Left colon (tissue), 2 donors: ENCODE results near the gene C5orf47. TPM values are rescaled to one million over a fixed set of nuclear protein-coding genes. Genes with fewer than 3 reads are reported as not detected.

Experiments
- ATAC-seq: fragments of 200-7000 bp; cut with Tn5 transposase; one replicate; pipeline ENCODE4 v1.9.1; 2020; ENCODE audit warnings: mild to moderate bottlenecking, moderate library complexity
- DNase-seq, 2 donors: peaks; one replicate each; pipeline ENCODE4 v3.0.0-alpha.2; 2020
- intact Hi-C, 2 donors: fragments of 100-400 bp; cut with DNase I in 1 of 2; cut with micrococcal nuclease in 1 of 2; formaldehyde crosslinking; loops; one replicate each; pipeline versions ENCODE4 v1.11.2 to v1.14.0; 2022; cut with DNase I, micrococcal nuclease
- long read RNA-seq: library from polyadenylated mRNA; unstranded; transcript quantifications from one replicate; pipeline ENCODE4 v2.0.0, GENCODE V29; 2021
- total RNA-seq, 2 donors: library from RNA; stranded (reverse); fragmentation: NEBNext Ultra II Directional; extraction: Animal tissue kit (Norgen Biotek cat#: 25700); gene quantifications; one replicate each; pipeline ENCODE4 v1.2.1, GENCODE V29; 2021
- donor health status: DM: no; HTN: no; CAD: no.
- donor health status: DM: yes; HTN: yes; CAD: no.

Gene C5orf47, protein sequence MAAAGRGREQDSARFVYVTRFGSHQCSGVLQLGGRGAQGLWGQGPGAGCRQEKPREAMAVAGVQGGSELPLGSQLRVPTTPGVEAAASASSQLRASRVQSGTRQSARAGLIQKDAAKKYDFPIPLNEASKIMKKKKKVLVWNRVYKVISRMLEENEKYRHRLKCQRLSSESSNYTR
- not detected for total RNA-seq
- long read RNA-seq: 0 reads

- intact Hi-C loops: no loop called here
- ATAC-seq (no peak), DNase-seq (no peak)
Measured at GRCh38 chr5:173988554-173989431, at the start of gene C5orf47. Gene C5orf47 (plus strand): TSS chr5:173989170. CDS start chr5:173989264, 94 bp downstream.

GRCh38 chr5:173940269-173940668, 48.7 kb upstream of the C5orf47 start:
- DNase-seq (no peak), ATAC-seq (no peak)
- intact Hi-C loops: no loop called here

GRCh38 chr5:173941102-173941501, 47.9 kb upstream of the C5orf47 start:
- ATAC-seq: no peak
- DNase-seq: no peak
- intact Hi-C loops: no loop called here

- intact Hi-C loops: no loop called here
- DNase-seq (no peak), ATAC-seq (peak; percentile 28)
Measured at GRCh38 chr5:173941758-173942401, 47.1 kb upstream of the C5orf47 start.

- intact Hi-C loops: no loop called here
- no peak for DNase-seq
Measured at GRCh38 chr5:173944511-173944910, 44.5 kb upstream of the C5orf47 start.

GRCh38 chr5:173945160-173945559, 43.8 kb upstream of the C5orf47 start:
- intact Hi-C loops: no loop called here
- ATAC-seq: no peak
- DNase-seq: no peak

More at GRCh38 chr5:173944511-173944910, 44.5 kb upstream of the C5orf47 start:
- ATAC-seq: no peak

DNA sequence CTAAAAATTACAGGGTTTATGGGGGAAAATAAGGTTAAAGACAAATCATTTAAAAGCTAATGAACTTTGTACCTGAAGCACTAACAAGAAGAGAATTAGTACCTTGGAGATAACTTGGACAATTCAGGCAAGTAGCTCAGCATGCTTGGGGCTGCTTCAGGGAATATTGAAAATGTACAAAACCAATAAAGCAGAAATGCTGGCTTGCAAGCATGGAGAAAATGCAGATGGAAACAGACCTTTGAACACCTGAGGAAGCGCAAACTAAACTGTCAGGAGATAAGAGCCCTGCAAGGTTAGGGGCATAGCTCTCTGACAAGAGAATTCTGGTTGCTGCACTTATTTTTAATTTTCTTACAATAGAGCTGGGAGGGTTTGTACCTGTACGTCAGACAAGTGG, 42.6 kb upstream of the C5orf47 start:
- peak; percentile 52 for ATAC-seq
- DNase-seq: no peak
- intact Hi-C loops: no loop called here

GRCh38 chr5:173950829-173951228, 38.1 kb upstream of the C5orf47 start:
- ATAC-seq: no peak

DNA sequence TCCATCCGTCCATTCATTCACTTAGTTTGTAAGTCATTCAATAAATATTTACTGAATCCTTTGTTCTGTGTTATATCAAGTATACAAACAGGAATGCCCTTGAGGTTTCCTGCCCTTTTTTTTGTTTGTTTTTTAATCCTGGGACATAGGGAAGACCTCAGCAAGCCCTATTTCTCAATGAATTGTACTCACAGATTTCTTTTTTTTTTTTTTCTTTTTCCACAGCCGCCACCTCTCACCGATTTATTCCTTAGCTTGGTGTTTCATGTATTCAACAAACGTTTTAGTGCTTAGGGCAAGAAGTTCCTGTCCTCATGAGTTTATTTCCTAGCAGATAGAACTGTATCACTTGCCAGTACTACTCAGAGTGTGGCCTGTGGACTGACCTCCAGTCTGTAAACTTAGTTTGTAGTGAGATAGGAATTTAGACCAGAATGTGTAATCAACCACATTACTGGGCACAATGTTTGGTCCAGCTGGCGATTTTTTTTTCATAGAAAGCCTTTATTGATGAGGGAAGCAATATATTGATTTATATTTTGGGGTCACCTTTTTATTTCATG, 35.4 kb upstream of the C5orf47 start:
- no peak for DNase-seq
- intact Hi-C loops: no loop called here
- ATAC-seq: no peak

More at GRCh38 chr5:173950829-173951228, 38.1 kb upstream of the C5orf47 start:
- no peak for DNase-seq
- intact Hi-C loops: no loop called here

- no peak for DNase-seq
- no peak for ATAC-seq
- intact Hi-C loops: no loop called here
Measured at GRCh38 chr5:173954671-173955521, 34.1 kb upstream of the C5orf47 start.

DNA sequence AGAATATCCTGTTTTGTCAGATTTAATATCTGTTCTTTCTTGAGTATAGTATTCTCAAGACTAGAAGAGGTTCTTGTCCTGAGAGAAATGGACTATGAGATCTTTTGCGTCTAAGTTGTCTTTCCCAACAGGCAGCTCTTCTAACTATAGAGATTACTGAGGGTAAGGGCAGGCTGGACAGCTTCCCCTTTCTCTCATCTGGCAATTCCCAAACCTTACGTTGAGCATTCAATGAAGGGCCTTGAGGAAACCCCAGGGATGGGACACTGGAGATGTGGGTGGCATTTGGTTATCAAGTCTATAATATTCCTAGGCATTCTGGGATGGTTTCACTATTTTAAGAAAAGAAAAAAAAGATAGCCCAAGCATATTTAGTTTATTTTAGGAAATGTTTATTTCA, 28.0 kb upstream of the C5orf47 start:
- no peak for ATAC-seq
- intact Hi-C loops: no loop called here
- no peak for DNase-seq

DNA sequence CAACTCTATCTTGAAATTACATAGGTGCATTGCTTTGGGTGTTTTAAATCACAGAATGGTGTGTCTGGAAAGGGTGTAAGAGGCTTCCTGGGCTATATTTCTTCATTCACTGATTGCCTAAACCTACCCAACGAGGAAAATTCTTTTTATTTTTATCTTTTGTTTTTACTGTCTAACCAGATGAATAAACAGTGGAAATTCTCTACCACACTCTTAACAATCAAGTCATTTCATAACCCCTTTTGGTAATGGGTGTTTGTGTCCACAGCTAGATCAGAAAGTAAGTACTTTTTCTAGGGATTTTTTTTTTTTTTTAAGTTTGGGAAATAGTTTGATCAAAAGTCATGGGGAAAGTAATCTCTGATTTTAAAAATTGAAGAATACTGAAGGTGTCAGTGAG, 27.6 kb upstream of the C5orf47 start:
- ATAC-seq: no peak
- intact Hi-C loops: no loop called here
- no peak for DNase-seq

DNA sequence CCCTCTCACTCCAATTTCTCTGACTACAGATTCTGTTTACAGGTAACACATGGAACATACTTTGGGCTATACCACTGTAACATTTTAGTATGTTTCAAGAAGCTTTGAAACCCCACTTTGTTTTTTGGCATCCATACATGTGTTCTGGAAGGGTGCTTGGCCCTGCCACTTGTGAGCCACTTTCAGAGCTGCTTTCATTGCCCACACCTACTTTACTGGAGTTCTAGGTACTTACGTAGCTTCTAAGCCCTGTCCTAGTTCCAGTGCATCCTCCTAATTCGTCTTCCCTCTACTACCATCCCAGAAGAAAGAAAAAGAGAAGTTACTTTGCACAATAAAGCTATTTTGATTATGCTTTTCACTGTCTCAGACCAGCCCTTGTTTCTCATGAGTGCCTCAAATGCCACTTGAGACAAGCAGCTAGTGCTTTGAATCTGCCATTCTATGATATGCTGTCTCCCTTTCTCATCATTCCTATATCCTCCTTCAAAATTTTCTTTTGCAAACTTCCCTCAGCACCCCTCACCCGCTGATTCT, 26.5 kb upstream of the C5orf47 start:
- intact Hi-C loops: no loop called here
- no peak for DNase-seq

DNA sequence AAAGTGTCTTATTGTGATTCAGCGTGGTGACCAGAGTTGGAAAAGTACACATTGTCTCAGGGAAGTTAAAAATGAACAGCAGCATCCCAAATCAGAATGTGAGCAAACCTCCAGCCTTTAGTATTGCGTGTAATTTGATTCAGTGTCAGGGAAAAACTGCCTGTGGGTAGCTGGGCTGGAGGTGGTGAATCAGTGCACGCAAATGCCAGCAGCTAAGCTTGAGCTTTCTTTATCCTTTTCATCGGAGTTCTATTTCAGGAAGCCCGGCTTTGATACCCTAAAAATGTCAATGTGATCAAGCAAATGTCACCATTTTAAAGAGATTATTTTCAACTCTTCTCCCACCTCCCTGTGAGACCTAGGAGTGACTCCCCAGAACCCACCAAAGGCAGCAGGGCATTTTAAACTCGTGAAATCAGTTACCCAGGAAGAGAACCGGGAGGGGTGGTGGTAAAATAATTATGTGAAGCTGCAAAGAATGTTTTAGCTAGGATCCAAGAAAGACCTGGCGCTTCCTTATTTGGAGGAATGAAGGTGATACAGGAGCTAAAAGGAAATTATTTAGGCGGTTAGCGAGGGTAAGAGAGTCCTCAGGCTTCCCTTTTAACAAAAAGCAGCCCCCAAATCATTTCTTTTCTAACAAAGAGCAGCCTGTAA, 25.7 kb upstream of the C5orf47 start:
- peak; percentile 43 for ATAC-seq
- intact Hi-C loops: no loop called here
- DNase-seq: no peak

More for the DNA sequence above, 26.5 kb upstream of the C5orf47 start:
- no peak for ATAC-seq

DNA sequence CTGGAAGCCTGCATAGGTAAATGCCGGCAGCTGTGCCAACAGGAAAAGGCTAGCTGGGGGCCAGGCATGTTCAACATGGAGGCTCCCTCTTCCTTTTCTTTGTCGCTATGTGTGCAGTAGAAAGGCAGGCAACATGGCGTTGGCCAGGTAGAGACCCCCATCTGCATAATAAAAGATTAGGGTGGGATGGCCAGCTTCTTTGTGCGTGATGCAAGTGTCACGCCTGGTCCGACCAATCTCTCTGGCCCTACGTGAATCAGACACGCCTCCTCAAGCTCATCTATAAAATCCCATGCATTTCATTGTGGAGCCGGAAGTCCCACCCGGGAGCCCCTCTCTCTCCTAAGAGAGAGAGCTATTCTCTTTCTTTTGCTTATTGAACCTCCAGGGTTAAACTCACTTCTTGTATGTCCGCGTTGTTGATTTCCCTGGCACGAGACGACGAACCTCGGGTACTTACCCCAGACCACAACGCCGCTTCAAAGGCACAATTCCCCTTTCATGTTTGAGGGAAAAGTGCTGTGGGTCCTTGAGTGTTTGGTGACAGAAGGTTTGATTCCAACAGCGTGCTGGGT, 25.0 kb upstream of the C5orf47 start:
- intact Hi-C loops: no loop called here
- ATAC-seq (peak; percentile 87), DNase-seq (peak; percentile 57 to 64)

DNA sequence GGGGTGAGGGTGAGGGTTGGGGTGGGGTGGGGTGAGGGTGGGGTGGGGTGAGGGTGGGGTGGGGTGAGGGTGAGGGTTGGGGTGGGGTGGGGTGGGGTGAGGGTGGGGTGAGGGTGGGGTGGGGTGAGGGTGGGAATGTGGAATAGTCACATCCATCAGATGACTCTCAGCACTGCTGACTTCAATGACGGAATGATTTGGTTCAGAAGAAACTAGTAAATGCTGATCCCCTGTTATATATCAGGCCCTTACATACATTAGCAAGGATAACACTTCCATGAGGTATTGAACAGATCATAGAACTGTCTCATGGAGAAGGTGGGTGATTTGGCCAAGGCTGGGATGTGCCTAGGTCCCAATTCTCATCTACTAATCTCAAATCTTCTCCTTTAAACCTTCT, 24.5 kb upstream of the C5orf47 start:
- ATAC-seq (peak; percentile 22), DNase-seq (no peak)
- intact Hi-C loops: no loop called here

GRCh38 chr5:173967241-173967640, 21.7 kb upstream of the C5orf47 start:
- no peak for DNase-seq
- intact Hi-C loops: no loop called here
- no peak for ATAC-seq
